Neural progenitor cell (in vitro differentiated cells): Measurements from ENCODE around the gene MSLN.

Source experiments
- EZH2 ChIP-seq: fragments of 200-600 bp; sonication (generic); IDR thresholded peaks from 2 replicates; pipeline ENCODE4 v1.6.1; 2017; ENCODE audit warnings: antibody characterized with exemption, mild to moderate bottlenecking, moderate library complexity
- EZH2phosphoT487 ChIP-seq: fragments of 200-600 bp; sonication (generic); IDR thresholded peaks from 2 replicates; pipeline ENCODE4 v1.6.1; 2017; ENCODE audit warnings: antibody characterized with exemption
- TF ChIP-seq, protein P1 (sequence below): fragments of 200-600 bp; sonication (generic); IDR thresholded peaks from 2 replicates; pipeline ENCODE4 v1.5.1; 2017; ENCODE audit warnings: antibody characterized with exemption, mild to moderate bottlenecking

GRCh38 chr16:818132-818531 is 57.6 kb downstream of the MSLN start:
- TF ChIP-seq, protein P1, sequence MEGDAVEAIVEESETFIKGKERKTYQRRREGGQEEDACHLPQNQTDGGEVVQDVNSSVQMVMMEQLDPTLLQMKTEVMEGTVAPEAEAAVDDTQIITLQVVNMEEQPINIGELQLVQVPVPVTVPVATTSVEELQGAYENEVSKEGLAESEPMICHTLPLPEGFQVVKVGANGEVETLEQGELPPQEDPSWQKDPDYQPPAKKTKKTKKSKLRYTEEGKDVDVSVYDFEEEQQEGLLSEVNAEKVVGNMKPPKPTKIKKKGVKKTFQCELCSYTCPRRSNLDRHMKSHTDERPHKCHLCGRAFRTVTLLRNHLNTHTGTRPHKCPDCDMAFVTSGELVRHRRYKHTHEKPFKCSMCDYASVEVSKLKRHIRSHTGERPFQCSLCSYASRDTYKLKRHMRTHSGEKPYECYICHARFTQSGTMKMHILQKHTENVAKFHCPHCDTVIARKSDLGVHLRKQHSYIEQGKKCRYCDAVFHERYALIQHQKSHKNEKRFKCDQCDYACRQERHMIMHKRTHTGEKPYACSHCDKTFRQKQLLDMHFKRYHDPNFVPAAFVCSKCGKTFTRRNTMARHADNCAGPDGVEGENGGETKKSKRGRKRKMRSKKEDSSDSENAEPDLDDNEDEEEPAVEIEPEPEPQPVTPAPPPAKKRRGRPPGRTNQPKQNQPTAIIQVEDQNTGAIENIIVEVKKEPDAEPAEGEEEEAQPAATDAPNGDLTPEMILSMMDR, result no peak
- TF ChIP-seq EZH2phosphoT487 (no peak), EZH2 (no peak)
